GM12878 (cell line): ENCODE measurements around the gene DGKA.

Experiments used
- CTCF ChIP-seq, 3 experiments: IDR thresholded peaks in 2 of 3; conservative IDR thresholded peaks in 1 of 3; 2 replicates each; pipeline ENCODE4 v1.5.1; 2011; ENCODE audit warnings: low read depth in 3 of 3, low read length in 3 of 3, mild to moderate bottlenecking in 3 of 3, control low read depth in 2 of 3, moderate library complexity in 2 of 3, inconsistent platforms in 1 of 3, mixed read lengths in 1 of 3; ENCODE audit not compliant: control insufficient read depth in 2 of 3, insufficient read depth in 1 of 3; ENCODE audit errors: extremely low read depth in 1 of 3
- EZH2 ChIP-seq: IDR thresholded peaks from 2 replicates; pipeline ENCODE4 v1.6.1; 2012; ENCODE audit warnings: low read depth, mild to moderate bottlenecking, control low read depth, inconsistent platforms, low read length, borderline replicate concordance; ENCODE audit not compliant: control insufficient read depth
- NFIC ChIP-seq: IDR thresholded peaks from 2 replicates; pipeline ENCODE4 v1.6.1; 2012; ENCODE audit warnings: low read depth, mild to moderate bottlenecking, inconsistent platforms, low read length, moderate library complexity
- NRF1 ChIP-seq: conservative IDR thresholded peaks from 2 replicates; pipeline ENCODE4 v1.6.1; 2011; ENCODE audit warnings: mild to moderate bottlenecking, low read depth, low read length, improper control_type of control experiment
- POLR2A ChIP-seq: IDR thresholded peaks from 2 replicates; pipeline ENCODE4 v1.6.1; 2011; ENCODE audit warnings: low read depth, mild to moderate bottlenecking, low read length
- RELB ChIP-seq: fragments of 450-650 bp; IDR thresholded peaks from 2 replicates; pipeline ENCODE4 v1.6.1; 2017; ENCODE audit warnings: low read depth, mild to moderate bottlenecking, moderate library complexity
- SREBF2 ChIP-seq: IDR thresholded peaks from 2 replicates; pipeline ENCODE4 v1.6.1; 2012; ENCODE audit warnings: mild to moderate bottlenecking, low read length
- ZNF274 ChIP-seq: IDR thresholded peaks from one replicate; pipeline ENCODE4 v1.8.0; 2011; ENCODE audit not compliant: insufficient read length, insufficient read depth

- TF ChIP-seq NFIC, result no peak
- no peak for TF ChIP-seq EZH2
- TF ChIP-seq POLR2A, result no peak
- no peak for TF ChIP-seq ZNF274
- no peak for TF ChIP-seq SREBF2
- TF ChIP-seq CTCF (IDR thresholded peaks at IDR 0.05 in 2 of 3, conservative IDR thresholded peaks at IDR 0.05 in 1 of 3; ENCODE audit: control insufficient read depth in 2 of 3, extremely low read depth in 1 of 3, insufficient read depth in 1 of 3, low read depth in 3 of 3, low read length in 3 of 3), result no peak
- no peak for TF ChIP-seq RELB
- no peak for TF ChIP-seq NRF1
Observed at GRCh38 chr12:55893723-55894122, 37.2 kb upstream of the DGKA start.
